ENCODE data around the gene FSHR.

Gene FSHR

GRCh38 chr2:49153252-49153651, 1.1 kb downstream of the FSHR start:
- DNase-seq (ENCODE audit: insufficient read length, low spot score) (no peak), FAIRE-seq (no peak)
- TF ChIP-seq POLR2A (IDR thresholded peaks at IDR 0.05; ENCODE audit: low read depth, low read length), result no peak

- TF ChIP-seq POLR2A (IDR thresholded peaks at IDR 0.05; ENCODE audit: low read depth, low read length), result no peak
- DNase-seq (ENCODE audit: insufficient read length, low spot score) (no peak), FAIRE-seq (no peak)
Measured at GRCh38 chr2:49152824-49153223, 1.5 kb downstream of the FSHR start.

- DNase-seq (ENCODE audit: insufficient read length, low spot score) (no peak), FAIRE-seq (no peak)
- TF ChIP-seq POLR2A (IDR thresholded peaks at IDR 0.05; ENCODE audit: low read depth, low read length), result no peak
Measured at GRCh38 chr2:49146401-49146800, 7.9 kb downstream of the FSHR start.

- no peak for TF ChIP-seq POLR2A (IDR thresholded peaks at IDR 0.05; ENCODE audit: low read depth, low read length)
- no peak for FAIRE-seq
- DNase-seq (ENCODE audit: insufficient read length, low spot score), result no peak
Measured at GRCh38 chr2:49131801-49132200, 22.5 kb downstream of the FSHR start.

GRCh38 chr2:49129034-49129433, 25.3 kb downstream of the FSHR start:
- FAIRE-seq (no peak), DNase-seq (ENCODE audit: insufficient read length, low spot score) (no peak)
- TF ChIP-seq POLR2A (IDR thresholded peaks at IDR 0.05; ENCODE audit: low read depth, low read length), result no peak

GRCh38 chr2:49123600-49123999, 30.7 kb downstream of the FSHR start:
- FAIRE-seq (no peak), DNase-seq (ENCODE audit: insufficient read length, low spot score) (no peak)
- TF ChIP-seq POLR2A (IDR thresholded peaks at IDR 0.05; ENCODE audit: low read depth, low read length), result no peak

- no peak for TF ChIP-seq POLR2A (IDR thresholded peaks at IDR 0.05; ENCODE audit: low read depth, low read length)
- FAIRE-seq (no peak), DNase-seq (ENCODE audit: insufficient read length, low spot score) (no peak)
Measured at GRCh38 chr2:49122107-49122506, 32.2 kb downstream of the FSHR start.

- TF ChIP-seq POLR2A (IDR thresholded peaks at IDR 0.05; ENCODE audit: low read depth, low read length), result no peak
- no peak for DNase-seq (ENCODE audit: insufficient read length, low spot score)
- FAIRE-seq, result no peak
Measured at GRCh38 chr2:49113046-49113445, 41.3 kb downstream of the FSHR start.

GRCh38 chr2:49111456-49111855, 42.9 kb downstream of the FSHR start:
- DNase-seq (ENCODE audit: insufficient read length, low spot score) (no peak), FAIRE-seq (no peak)
- no peak for TF ChIP-seq POLR2A (IDR thresholded peaks at IDR 0.05; ENCODE audit: low read depth, low read length)

GRCh38 chr2:49111006-49111405, 43.3 kb downstream of the FSHR start:
- DNase-seq (ENCODE audit: insufficient read length, low spot score) (no peak), FAIRE-seq (no peak)
- TF ChIP-seq POLR2A (IDR thresholded peaks at IDR 0.05; ENCODE audit: low read depth, low read length), result no peak

- TF ChIP-seq POLR2A (IDR thresholded peaks at IDR 0.05; ENCODE audit: low read depth, low read length), result no peak
- DNase-seq (ENCODE audit: insufficient read length, low spot score), result no peak
- FAIRE-seq, result no peak
Measured at GRCh38 chr2:49110571-49110970, 43.7 kb downstream of the FSHR start.

GRCh38 chr2:49108851-49109250, 45.5 kb downstream of the FSHR start:
- no peak for TF ChIP-seq POLR2A (IDR thresholded peaks at IDR 0.05; ENCODE audit: low read depth, low read length)
- DNase-seq (ENCODE audit: insufficient read length, low spot score), result no peak
- no peak for FAIRE-seq

GRCh38 chr2:49108436-49108835, 45.9 kb downstream of the FSHR start:
- DNase-seq (ENCODE audit: insufficient read length, low spot score) (no peak), FAIRE-seq (no peak)
- TF ChIP-seq POLR2A (IDR thresholded peaks at IDR 0.05; ENCODE audit: low read depth, low read length), result no peak

- TF ChIP-seq POLR2A (IDR thresholded peaks at IDR 0.05; ENCODE audit: low read depth, low read length), result no peak
- FAIRE-seq (no peak), DNase-seq (ENCODE audit: insufficient read length, low spot score) (no peak)
Measured at GRCh38 chr2:49105506-49105905, 48.8 kb downstream of the FSHR start.

- FAIRE-seq, result no peak
- no peak for DNase-seq (ENCODE audit: insufficient read length, low spot score)
- no peak for TF ChIP-seq POLR2A (IDR thresholded peaks at IDR 0.05; ENCODE audit: low read depth, low read length)
Measured at GRCh38 chr2:49102146-49102545, 52.2 kb downstream of the FSHR start.

- FAIRE-seq, result no peak
- no peak for DNase-seq (ENCODE audit: insufficient read length, low spot score)
- TF ChIP-seq POLR2A (IDR thresholded peaks at IDR 0.05; ENCODE audit: low read depth, low read length), result no peak
Measured at GRCh38 chr2:49080681-49081080, 73.6 kb downstream of the FSHR start.
